Bronchial epithelial cell (primary cell): Measurements from ENCODE around the gene UGT3A2. TPM values are rescaled to one million over a fixed set of nuclear protein-coding genes. Genes with fewer than 3 reads are reported as not detected.

Experiments used
- DNase-seq: peaks from one replicate; pipeline ENCODE4 v3.0.0-alpha.2; 2010; ENCODE audit warnings: low read depth
- FAIRE-seq: peaks from 2 replicates; lab custom pipeline; 2011; peaks lifted over from hg19 to GRCh38; lab: Jason Lieb, UNC
- H3K27me3 ChIP-seq: 2 replicates; pipeline ENCODE4 v1.5.1; 2011; ENCODE audit warnings: low read length; ENCODE audit not compliant: control insufficient read depth, insufficient read depth
- H3K36me3 ChIP-seq: 2 replicates; pipeline ENCODE4 v1.5.1; 2011; ENCODE audit warnings: low read length; ENCODE audit not compliant: control insufficient read depth, insufficient read depth
- H3K4me3 ChIP-seq: 2 replicates; pipeline ENCODE4 v1.5.1; 2011; ENCODE audit warnings: mild to moderate bottlenecking, low read depth, low read length, control low read depth
- CTCF ChIP-seq: IDR thresholded peaks from 2 replicates; pipeline ENCODE4 v1.5.1; 2011; ENCODE audit warnings: mild to moderate bottlenecking, moderate library complexity, low read length, control low read depth, inconsistent platforms; ENCODE audit not compliant: insufficient read depth, severe bottlenecking
- total RNA-seq: library from RNA; depleted of rRNA; stranded (reverse); fragments of >200 nt; gene quantifications from 2 replicates; pipeline ENCODE4 v1.2.1, GENCODE V29; 2014

Gene UGT3A2
- total RNA-seq, 1 donor from 2014 or later: not detected

GRCh38 chr5:35999547-35999946 lies 67.1 kb downstream of the UGT3A2 start:
- DNase-seq: no peak

GRCh38 chr5:35996076-35996475 lies 70.6 kb downstream of the UGT3A2 start:
- no peak for TF ChIP-seq CTCF
- H3K27me3 ChIP-seq: no peaks in the 10 kb centered on the region

More at GRCh38 chr5:35999547-35999946, 67.1 kb downstream of the UGT3A2 start:
- H3K27me3 ChIP-seq: no peaks in the 10 kb centered on the region
- no peaks in the 10 kb centered on the region for H3K36me3 ChIP-seq
- TF ChIP-seq CTCF: no peak
- H3K4me3 ChIP-seq: no peak overlapping the region
- no peak for FAIRE-seq

GRCh38 chr5:35990941-35991611 lies 75.6 kb downstream of the UGT3A2 start, which contains the start of gene UGT3A1:
TSS of gene UGT3A1 (minus strand) at chr5:35991390. CDS start at chr5:35991240, 150 bp downstream.
- FAIRE-seq (no peak), DNase-seq (no peak)
- TF ChIP-seq CTCF: no peak
- Histone ChIP-seq H3K27me3 (no peaks in the 10 kb centered on the region), H3K36me3 (no peaks in the 10 kb centered on the region), H3K4me3 (no peak within 1 kb of the TSS)

More at GRCh38 chr5:35996076-35996475, 70.6 kb downstream of the UGT3A2 start:
- FAIRE-seq (no peak), DNase-seq (no peak)
- no peaks in the 10 kb centered on the region for H3K36me3 ChIP-seq
- no peak overlapping the region for H3K4me3 ChIP-seq

GRCh38 chr5:35990520-35990919 lies 76.2 kb downstream of the UGT3A2 start:
- Histone ChIP-seq H3K27me3 (no peaks in the 10 kb centered on the region), H3K4me3 (no peak overlapping the region), H3K36me3 (no peaks in the 10 kb centered on the region)
- TF ChIP-seq CTCF: no peak
- DNase-seq (no peak), FAIRE-seq (no peak)

- TF ChIP-seq CTCF: no peak
- no peaks in the 10 kb centered on the region for H3K27me3 ChIP-seq
- DNase-seq (no peak), FAIRE-seq (no peak)
- H3K36me3 ChIP-seq: no peaks in the 10 kb centered on the region
- no peak overlapping the region for H3K4me3 ChIP-seq
Measured at GRCh38 chr5:35988529-35988928, 78.2 kb downstream of the UGT3A2 start.
